Stimulated activated CD8-positive, alpha-beta memory T cell treated with anti-CD3 and anti-CD28 coated beads, Interleukin-4, amount 100 ng/mL, for 4 hours (primary cell): ENCODE data around the gene RPS29.
"Not testable (repeated sequence)": the region's sequence is repeated elsewhere in the genome, so short reads cannot be mapped to it uniquely, and the experiment has no call there.

Experiments
- DNase-seq, 2 donors: peaks; one replicate each; pipeline ENCODE4 v3.0.0-alpha.2; 2020; ENCODE audit warnings: low read depth in 2 of 2, low spot score in 1 of 2

Gene RPS29

DNA sequence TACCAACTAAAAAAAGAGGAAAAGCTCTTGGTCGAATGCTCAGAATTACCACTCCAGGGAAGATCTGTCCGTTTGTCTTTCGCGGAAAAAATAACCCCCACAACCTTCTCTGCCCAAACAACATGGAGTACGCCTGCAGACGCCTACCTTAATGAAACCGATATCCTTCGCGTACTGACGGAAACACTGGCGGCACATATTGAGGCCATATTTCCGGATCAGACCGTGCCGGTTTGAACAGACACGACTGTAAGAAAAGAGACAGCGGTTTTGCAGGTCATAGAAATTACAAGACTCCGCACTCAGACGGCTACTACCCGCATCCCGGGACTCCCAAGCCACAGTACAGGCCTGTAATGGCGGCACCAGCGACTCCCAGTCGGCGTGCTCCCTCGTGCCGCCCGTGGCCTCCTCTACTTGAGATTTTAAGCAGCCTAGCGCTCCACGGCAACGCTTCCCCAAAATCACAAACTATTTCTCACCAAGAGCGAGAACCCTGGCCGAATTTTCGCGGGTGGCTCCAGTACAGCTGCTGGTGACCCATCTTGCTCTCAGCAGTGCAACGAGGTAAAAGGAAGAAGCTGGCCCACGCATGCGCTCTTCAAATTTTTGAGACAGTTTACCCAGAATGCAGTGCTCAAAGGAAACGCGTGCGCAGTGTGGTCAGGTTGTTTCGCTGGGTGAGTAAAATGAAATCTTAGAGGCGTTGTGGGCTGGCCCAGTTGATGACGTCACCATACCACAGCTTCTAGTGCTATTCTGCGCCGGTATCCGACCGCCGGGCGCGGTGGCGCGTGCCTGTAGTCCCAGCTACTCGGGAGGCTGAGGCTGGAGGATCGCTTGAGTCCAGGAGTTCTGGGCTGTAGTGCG lies at the start of gene RPS29:
TSS of gene RPS29 (minus strand) at position 578 of the 870 bp plus-strand sequence. CDS start at position 544, 34 bp downstream.
- DNase-seq: peak; percentile 94 to 99

DNA sequence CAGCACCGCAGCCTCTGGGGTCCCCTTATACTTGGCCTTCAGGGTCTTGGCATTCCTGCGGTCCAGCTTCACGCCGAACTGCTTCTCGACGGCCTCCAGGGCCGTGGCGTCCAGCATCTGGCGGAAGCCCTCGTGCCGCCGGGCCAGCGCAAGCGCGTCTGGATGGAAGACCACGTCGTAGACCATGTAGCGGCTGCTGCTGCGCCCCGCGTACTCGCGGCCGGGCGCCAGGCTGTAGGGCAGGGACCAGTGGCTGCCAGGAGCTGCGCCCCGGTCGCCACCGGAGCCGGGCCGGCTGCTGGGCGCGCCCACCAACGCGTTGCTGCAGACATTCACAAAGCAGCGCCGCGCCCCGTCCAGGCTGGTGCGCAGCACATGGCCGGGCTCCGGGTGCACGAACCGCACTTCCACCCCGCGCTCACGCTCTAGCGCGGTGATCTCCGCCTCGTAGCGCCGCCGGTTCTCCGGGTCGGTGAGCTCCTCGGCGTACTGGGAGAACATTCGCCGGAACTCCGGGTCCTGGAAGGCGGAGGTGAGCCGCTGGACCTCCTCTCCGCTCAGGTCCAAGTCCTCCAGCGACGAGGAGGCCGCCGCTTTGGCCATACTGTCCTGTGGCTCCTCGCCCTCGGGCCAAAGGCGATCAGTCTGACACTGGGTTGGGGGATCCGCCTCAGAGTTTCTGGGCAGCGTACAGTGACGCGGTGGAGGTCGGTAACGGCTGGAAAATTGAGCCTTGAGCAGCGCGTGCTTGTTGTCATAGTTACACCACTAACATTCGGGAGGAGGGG lies 48.6 kb upstream of the RPS29 start, which contains the start of gene DNAAF2:
TSS of gene DNAAF2 (minus strand) at position 698 of the 788 bp plus-strand sequence. CDS start at position 603, 95 bp downstream.
- DNase-seq: peak; percentile 28 to 51

DNA sequence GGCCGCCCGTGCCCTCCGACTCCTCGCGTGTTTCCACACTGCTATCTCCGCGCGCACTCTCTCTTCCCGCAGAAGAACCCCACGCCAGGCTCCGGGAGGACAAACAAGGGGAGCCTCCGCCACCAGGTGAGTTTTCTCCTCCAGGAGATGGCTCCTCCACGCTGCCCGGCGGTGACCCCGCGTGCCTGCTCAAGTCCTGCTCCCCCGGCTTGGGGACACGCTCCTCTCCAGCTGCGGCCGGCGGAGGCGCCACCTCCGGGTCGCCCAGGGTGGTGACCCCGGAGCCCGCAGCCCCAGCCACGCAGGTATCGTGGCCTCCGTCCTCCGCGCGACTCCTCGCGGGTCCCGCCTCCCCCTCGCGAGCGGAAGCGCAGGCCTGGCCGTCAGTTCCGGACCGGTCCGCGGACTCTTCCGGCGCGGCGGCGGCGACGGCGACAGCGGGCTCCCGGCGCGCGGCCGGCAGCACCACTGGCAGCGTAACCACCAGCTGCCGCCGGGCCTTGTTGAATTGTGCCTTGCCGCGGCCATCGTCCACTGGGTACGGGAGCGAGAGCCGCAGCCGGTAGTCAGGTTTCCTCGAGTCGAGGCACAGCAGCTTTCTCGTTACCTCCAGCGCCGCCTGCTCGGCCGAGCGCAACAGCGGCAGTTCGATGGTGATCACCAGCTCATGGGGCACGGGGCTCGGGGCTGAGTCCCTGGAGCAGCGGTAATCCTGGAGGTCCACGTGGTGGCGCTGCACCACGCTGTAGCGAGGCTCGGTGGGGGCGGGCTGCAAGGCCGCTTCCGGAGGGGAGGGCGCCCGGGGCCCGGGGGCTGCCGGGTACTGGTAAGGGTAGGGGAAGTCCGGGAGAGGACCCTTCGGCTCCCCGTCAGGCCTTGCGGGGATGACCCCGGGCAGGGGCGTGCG lies 47.7 kb upstream of the RPS29 start:
- DNase-seq: peak; percentile 85 to 92

DNA sequence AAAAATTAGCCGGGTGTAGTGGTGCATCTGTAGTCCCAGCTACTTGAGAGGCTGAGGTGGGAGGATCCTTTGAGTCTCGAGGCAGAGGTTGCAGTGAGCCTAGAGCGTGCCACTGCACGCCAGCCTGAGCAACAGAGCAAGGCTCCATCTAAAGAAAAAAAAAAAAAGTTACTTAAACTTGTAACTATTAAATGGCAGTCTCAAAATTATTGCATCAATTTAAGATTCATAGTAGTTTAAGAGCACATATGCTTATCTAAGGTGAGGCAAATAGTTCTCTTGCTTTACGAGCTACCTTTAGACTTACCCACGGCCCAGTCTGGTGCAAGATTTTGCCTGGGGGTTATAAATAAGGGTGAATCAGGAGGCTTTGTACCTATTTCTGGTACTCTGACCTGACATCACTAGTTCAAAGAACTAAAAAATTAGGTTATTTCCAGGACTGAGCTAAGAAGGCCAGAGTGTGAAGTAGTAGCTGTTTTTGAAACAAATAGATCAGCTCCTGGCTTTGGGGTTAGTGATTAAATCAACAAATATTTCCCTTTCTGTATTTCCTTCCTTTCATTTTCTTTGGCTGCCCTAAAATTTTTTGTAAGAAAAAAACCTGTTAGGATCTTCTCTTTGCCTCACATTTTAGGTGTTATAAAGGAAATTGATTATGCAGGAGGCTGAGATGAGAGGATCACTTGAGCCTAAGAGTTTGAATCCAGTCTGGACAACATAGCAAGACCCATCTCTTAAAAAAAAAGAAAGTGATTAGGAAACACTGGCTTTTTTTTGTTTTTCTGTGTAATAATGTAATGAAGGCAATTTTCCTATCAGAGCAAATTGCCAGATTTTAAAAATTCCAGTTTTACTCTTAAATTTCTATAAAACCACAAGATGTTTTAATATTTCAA lies 38.0 kb upstream of the RPS29 start:
- no peak for DNase-seq

DNA sequence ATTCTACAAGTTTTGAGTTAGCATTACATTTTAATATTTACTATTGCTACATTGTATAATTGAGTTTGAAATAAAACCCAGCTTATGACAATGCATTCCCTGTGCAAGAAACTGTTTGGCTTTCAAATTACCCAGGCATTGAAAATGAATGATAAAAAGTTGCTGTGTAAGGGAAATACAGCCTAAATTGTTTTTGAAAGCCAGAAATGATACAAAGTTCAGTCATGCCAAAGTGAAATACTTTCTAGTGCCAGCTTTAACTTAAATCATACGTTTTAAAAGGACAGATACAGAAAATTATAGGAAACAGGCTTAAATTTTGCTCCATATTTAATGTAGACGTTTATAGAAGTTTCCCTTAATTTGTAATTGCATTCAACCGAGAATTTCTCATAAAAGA lies 37.2 kb upstream of the RPS29 start:
- no peak for DNase-seq

DNA sequence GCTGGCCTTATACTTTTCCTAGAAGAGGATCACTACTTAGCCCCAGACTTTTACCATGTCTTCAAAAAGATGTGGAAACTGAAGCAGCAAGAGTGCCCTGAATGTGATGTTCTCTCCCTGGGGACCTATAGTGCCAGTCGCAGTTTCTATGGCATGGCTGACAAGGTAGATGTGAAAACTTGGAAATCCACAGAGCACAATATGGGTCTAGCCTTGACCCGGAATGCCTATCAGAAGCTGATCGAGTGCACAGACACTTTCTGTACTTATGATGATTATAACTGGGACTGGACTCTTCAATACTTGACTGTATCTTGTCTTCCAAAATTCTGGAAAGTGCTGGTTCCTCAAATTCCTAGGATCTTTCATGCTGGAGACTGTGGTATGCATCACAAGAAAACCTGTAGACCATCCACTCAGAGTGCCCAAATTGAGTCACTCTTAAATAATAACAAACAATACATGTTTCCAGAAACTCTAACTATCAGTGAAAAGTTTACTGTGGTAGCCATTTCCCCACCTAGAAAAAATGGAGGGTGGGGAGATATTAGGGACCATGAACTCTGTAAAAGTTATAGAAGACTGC lies 35.9 kb upstream of the RPS29 start:
- no peak for DNase-seq

DNA sequence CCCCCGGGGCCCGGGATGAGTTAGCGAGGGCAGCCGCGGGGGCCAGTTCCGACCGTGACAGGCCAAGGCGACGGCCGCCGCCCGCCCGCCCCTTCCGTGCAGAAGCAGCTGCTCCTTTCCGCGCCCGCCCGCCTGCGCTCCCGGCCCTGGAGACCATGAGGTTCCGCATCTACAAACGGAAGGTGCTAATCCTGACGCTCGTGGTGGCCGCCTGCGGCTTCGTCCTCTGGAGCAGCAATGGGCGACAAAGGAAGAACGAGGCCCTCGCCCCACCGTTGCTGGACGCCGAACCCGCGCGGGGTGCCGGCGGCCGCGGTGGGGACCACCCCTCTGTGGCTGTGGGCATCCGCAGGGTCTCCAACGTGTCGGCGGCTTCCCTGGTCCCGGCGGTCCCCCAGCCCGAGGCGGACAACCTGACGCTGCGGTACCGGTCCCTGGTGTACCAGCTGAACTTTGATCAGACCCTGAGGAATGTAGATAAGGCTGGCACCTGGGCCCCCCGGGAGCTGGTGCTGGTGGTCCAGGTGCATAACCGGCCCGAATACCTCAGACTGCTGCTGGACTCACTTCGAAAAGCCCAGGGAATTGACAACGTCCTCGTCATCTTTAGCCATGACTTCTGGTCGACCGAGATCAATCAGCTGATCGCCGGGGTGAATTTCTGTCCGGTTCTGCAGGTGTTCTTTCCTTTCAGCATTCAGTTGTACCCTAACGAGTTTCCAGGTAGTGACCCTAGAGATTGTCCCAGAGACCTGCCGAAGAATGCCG lies 35.1 kb upstream of the RPS29 start:
- DNase-seq: no peak

DNA sequence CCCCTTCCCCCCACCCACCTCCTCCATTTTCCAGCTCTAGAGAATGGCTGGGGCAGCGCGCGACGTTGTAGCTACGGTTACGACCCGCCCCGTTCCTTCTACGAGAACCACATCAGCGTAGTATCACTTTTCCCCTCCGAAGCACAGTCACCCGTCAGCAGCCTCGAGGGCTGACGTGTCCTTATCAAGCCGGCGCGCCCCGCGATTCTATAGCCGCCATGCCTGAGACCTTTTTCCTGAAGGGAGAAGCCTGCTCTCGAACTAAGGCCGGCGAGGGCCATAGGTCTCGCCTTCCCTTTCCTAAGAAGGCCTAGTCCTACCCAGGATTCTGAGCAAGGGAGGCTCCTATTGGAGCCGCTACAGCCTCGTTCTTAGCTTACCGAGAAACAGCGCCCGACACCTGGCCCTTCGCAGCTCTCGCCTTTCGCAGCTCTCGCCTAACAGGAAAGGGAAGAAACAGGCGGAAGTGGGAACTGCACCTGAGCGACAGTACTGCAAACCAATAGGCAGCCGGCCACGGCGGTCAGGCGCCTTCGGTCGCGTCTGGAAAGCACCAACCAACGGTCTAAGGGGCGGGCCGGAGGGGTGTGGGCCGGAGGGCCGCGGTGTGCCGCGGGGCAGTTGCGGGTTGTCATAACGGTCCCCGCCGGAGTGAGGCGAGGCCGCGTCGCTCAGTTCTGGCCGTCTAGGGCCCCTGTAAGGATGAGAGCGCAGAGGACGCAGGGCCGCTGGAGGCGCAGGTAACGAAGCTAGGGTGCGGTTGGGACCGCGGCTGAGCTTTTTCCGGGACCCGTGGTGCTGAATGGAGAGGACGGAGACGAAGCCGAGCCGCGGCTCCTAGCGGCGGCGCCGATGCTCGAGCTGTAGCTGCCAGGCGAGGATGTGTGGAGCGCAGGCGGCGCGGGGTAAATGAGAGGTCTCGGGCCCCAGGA lies 34.3 kb upstream of the RPS29 start, which contains the start of the genes MGAT2 and RPL36AL:
TSS of gene MGAT2 (plus strand) at position 618 of the 932 bp plus-strand sequence. CDS start 470 bp downstream, outside the sequence.
TSS of gene RPL36AL (minus strand) at position 445 of the 932 bp plus-strand sequence. CDS start 1,522 bp downstream, outside the sequence.
- DNase-seq: peak; percentile 78 to 91

DNA sequence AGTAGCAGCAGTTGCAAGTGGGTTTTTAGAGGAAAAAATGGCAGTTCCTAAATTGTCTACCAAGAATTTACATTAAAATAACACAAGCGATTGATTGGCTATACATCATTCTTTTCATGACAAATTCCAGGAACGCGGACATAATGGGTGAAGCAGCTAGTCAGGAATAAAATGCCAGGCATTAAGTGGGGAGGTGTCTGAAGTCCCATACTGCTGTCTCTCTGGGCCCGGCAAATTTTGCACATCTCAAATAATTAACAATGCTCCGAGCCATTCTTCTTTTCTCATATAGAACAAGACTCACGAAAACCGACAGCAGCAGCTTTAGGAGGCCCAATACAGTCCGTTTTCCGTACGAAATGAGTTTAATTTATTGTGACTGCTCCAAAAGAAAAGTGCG lies 33.5 kb upstream of the RPS29 start:
- DNase-seq: no peak

DNA sequence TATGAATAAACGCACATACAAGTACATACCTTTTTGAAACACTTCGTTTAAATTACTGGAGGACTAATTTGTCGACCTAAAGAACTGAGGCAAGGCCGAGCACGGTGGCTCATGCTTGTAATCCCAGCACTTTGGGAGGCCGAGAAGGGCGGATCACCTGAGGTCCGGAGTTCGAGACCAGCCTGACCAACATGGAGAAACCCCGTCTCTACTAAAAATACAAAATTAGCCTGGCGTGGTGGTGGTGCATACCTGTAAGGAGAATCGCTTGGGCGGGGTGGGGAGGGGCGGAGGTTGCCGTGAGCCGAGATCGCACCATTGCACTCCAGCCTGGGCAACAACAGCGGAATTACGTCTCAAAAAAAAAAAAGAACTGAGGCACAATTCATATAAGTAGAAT lies 33.1 kb upstream of the RPS29 start:
- DNase-seq: not testable (repeated sequence)

DNA sequence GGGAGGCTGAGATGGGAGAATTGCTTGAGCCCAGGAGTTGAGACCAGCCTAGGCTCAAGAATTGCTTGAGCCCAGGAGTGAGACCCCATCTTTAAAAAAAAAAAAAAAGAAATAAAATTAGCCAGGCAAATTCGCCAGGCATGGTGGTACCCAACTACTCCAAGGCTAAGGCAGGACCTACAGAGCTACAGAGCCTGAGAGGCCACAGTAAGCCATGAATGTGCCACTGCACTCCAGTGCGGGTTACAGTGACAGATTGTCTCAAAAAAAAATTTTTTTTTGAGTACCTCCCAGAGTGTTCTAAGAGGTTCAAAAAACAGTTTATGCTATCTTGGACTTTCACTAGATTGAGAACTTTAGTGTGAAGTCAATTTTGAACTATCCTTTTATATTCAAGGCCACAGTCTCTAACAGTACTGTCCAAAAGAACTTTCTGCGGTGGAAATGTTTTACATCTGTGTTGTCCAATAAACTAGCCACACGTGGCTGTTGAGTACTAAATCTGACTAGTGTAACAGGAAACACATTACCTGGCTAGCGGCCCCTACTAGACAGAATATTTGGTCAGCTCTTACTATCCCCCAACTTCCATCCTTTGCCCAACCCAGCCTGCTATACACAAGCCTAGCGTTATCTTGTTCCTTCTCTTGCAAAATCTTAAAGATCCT lies 31.8 kb upstream of the RPS29 start:
- DNase-seq: no peak

DNA sequence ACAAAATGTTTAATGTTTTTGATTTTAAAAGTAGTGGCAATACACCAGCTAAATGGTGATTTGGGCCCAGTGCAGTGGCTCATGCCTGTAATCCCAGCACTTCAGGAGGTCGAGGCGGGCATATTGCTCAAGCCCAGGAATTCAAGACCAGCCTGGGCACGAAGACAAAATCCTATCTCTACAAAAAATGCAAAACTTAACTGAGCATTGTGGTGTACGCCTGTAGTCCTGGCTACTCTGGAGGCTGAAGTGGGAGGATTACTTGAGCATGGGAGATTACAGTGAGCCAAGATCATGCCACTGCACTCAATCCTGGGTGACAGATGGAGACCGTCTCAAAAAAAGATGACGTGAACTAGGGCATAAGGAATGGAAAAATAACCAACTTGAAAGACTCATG lies 29.6 kb upstream of the RPS29 start:
- no peak for DNase-seq

DNA sequence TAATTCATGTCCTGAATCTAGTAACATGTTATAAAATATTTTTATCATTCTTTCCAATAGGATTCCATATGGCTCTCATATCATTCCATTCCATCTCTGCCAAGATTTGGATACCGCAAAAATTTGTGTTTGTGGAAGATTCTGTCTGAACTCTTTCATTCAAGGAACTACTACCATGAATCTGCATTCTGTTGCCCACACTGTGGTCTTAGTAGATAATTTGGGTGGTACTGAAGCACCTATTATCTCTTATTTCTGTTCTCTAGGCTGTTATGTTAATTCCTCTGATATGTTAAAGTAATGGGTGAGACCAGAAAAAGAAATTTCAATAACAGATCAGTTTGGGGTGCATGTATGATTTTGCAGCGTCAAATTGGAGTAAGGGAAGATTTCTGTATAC lies 28.0 kb upstream of the RPS29 start:
- no peak for DNase-seq

DNA sequence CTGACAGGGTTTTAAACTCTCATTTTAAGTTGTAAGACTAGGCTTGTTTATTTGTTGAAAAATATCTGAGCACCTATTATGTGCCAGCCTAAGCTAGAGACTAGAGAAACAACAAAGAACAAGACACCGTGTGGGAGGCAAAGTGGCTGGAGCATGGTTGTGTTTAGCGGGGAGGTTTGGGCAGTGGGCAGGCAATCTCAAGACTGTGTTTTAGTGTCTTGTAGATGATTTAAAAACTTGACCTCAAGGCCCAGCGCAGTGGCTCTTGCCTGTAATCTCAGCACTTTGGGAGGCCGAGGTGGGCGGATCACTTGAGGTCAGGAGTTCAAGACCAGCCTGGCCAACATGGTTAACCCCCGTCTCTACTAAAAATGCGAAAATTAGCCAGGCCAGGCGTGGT lies 26.5 kb upstream of the RPS29 start:
- DNase-seq: no peak

DNA sequence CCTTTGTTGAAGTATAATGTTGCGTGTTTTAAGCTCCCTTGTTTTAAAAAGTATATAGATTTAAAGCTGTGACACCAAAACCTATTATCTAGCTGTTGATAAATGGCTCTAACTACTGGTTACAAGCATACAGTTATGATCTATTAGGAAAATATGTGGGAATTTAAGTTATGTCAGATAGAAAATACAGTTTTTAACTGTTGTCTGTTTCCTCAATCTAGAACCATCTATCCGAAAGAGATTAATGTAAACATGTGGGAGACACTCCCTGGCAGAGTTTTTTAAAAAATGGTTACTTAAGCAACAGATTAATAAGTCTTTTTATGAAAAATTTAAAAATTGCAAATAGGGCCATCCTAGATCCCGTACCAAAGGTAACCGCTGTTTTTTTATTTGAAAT lies 26.1 kb upstream of the RPS29 start:
- DNase-seq: no peak

DNA sequence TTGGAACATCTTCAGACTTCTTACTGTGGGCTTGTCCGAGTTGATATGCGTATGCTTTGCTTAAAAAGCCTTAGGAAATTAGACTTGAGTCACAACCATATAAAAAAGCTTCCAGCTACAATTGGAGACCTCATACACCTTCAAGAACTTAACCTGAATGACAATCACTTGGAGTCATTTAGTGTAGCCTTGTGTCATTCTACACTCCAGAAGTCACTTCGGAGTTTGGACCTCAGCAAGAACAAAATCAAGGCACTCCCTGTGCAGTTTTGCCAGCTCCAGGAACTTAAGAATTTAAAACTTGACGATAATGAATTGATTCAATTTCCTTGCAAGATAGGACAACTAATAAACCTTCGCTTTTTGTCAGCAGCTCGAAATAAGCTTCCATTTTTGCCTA lies 21.4 kb upstream of the RPS29 start:
- no peak for DNase-seq
